ENCODE measurements around the gene CALCOCO2.
"Not testable (repeated sequence)": the region's sequence is repeated elsewhere in the genome, so short reads cannot be mapped to it uniquely, and the experiment has no call there.

Gene CALCOCO2

GRCh38 chr17:48825446-48826381 is 5.1 kb upstream of the CALCOCO2 start:
- DNase-seq (ENCODE audit: low read depth in 2 of 2) = no peak

GRCh38 chr17:48831549-48831883 is 681 bp downstream of the CALCOCO2 start:
- DNase-seq (ENCODE audit: low read depth in 2 of 2) = no peak

- DNase-seq (ENCODE audit: low read depth in 2 of 2) = no peak
These were observed 4.1 kb downstream of the CALCOCO2 start for GRCh38 chr17:48834973-48835372.

- DNase-seq (ENCODE audit: low read depth in 2 of 2) = no peak
These were observed 5.1 kb downstream of the CALCOCO2 start for GRCh38 chr17:48835971-48836370.

GRCh38 chr17:48837458-48837857 is 6.6 kb downstream of the CALCOCO2 start:
- DNase-seq (ENCODE audit: low read depth in 2 of 2) = not testable (repeated sequence)

GRCh38 chr17:48840441-48840840 is 9.6 kb downstream of the CALCOCO2 start:
- DNase-seq (ENCODE audit: low read depth in 2 of 2) = no peak

- DNase-seq (ENCODE audit: low read depth in 2 of 2) = no peak
These were observed 10.6 kb downstream of the CALCOCO2 start for GRCh38 chr17:48841395-48841831.

GRCh38 chr17:48842746-48843145 is 11.9 kb downstream of the CALCOCO2 start:
- no peak for DNase-seq (ENCODE audit: low read depth in 2 of 2)

GRCh38 chr17:48843187-48843900 is 12.5 kb downstream of the CALCOCO2 start:
- DNase-seq (ENCODE audit: low read depth in 2 of 2) = no peak

GRCh38 chr17:48850792-48851323 is 20.0 kb downstream of the CALCOCO2 start:
- no peak for DNase-seq (ENCODE audit: low read depth in 2 of 2)

- no peak for DNase-seq (ENCODE audit: low read depth in 2 of 2)
These were observed 24.1 kb downstream of the CALCOCO2 start for GRCh38 chr17:48854774-48855476.

- no peak for DNase-seq (ENCODE audit: low read depth in 2 of 2)
These were observed 25.4 kb downstream of the CALCOCO2 start for GRCh38 chr17:48856122-48856821.

GRCh38 chr17:48860034-48860433 is 29.2 kb downstream of the CALCOCO2 start:
- no peak for DNase-seq (ENCODE audit: low read depth in 2 of 2)

- DNase-seq (ENCODE audit: low read depth in 2 of 2) = no peak
These were observed 29.6 kb downstream of the CALCOCO2 start for GRCh38 chr17:48860456-48860855.

- DNase-seq (ENCODE audit: low read depth in 2 of 2) = no peak
These were observed 38.2 kb downstream of the CALCOCO2 start for GRCh38 chr17:48868916-48869500.

- DNase-seq (ENCODE audit: low read depth in 2 of 2) = no peak
These were observed 39.0 kb downstream of the CALCOCO2 start for GRCh38 chr17:48869821-48870318.

- DNase-seq (ENCODE audit: low read depth in 2 of 2) = no peak
These were observed 40.3 kb downstream of the CALCOCO2 start for GRCh38 chr17:48871035-48871550.

- no peak for DNase-seq (ENCODE audit: low read depth in 2 of 2)
These were observed 40.9 kb downstream of the CALCOCO2 start for GRCh38 chr17:48871551-48872351.

GRCh38 chr17:48872409-48872808 is 41.6 kb downstream of the CALCOCO2 start:
- DNase-seq (ENCODE audit: low read depth in 2 of 2) = not testable (repeated sequence)

GRCh38 chr17:48873209-48873608 is 42.4 kb downstream of the CALCOCO2 start:
- no peak for DNase-seq (ENCODE audit: low read depth in 2 of 2)

All from stimulated activated CD4-positive, alpha-beta T cell treated with anti-CD3 and anti-CD28 coated beads, Interleukin-1b, Interleukin-23, amount 100 ng/mL, for 1 hour (primary cell).